ENCODE results near the gene HTR4. TPM values are rescaled to one million over a fixed set of nuclear protein-coding genes. Genes with fewer than 3 reads are reported as not detected.

HTR4 gene
- total RNA-seq, 1 experiment from 2014 or later = not detected

DNA sequence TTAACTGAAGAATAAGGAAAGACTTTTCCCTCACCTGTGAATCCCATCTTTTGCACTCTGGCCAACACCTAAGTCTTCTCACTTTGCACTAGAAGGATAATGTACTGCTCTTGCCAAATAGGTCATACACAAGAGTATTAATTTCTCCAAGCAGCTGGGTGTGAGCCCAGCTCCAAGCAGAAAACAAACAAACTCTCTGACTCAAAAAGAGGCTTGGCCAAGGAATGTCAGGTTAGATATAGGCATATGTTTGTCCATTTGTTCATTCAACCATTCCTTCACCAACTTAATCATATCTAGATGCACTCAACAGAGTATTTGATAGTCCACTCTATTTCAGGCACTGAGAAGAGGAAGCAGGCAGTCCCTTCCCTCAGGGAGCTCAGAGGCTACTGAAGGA, 84.4 kb downstream of the HTR4 start:
- Histone ChIP-seq H3K23me2 (ENCODE audit: insufficient read length, low read depth, low read length, poor library complexity, severe bottlenecking) (no peaks in the 10 kb centered on the region), H3K4me2 (ENCODE audit: insufficient read depth, insufficient read length, low read length) (no peak overlapping the region)

More for the DNA sequence above, 84.4 kb downstream of the HTR4 start:
- Histone ChIP-seq H2AFZ (ENCODE audit: low read length) (no peak overlapping the region), H2AK5ac (ENCODE audit: insufficient read length, low read length) (no peak overlapping the region), H3K4me1 (ENCODE audit: insufficient read depth, low read length) (no peaks in the 10 kb centered on the region), H3T11ph (ENCODE audit: low read length) (no peak overlapping the region), H4K91ac (ENCODE audit: insufficient read length, low read depth, low read length) (no peak overlapping the region), H3K4ac (ENCODE audit: low read depth, low read length) (no peak overlapping the region), H3K79me1 (ENCODE audit: insufficient read depth, low read depth, low read length, poor library complexity, severe bottlenecking) (no peaks in the 10 kb centered on the region), H4K8ac (replicated peaks; ENCODE audit: insufficient read length, low read depth, low read length) (no peak overlapping the region), H2BK20ac (ENCODE audit: low read depth, low read length, poor library complexity, severe bottlenecking) (no peak overlapping the region), H3K79me2 (ENCODE audit: insufficient read depth, low read length) (no peaks in the 10 kb centered on the region), H2BK5ac (ENCODE audit: insufficient read length, low read length) (no peak overlapping the region), H2BK120ac (ENCODE audit: low read depth, low read length, poor library complexity, severe bottlenecking) (no peak overlapping the region), H3K56ac (ENCODE audit: insufficient read length, low read depth, low read length) (no peak overlapping the region), H4K5ac (ENCODE audit: insufficient read length, low read depth, low read length) (no peak overlapping the region), H3K18ac (ENCODE audit: insufficient read length, low read depth, low read length) (no peak overlapping the region), H2BK15ac (ENCODE audit: low read depth, low read length) (no peak overlapping the region), H3K9ac (ENCODE audit: extremely low read depth, insufficient read length, low read length) (no peak overlapping the region), H2BK12ac (ENCODE audit: insufficient read length, low read depth, low read length) (no peak overlapping the region), H4K20me1 (ENCODE audit: control insufficient read depth, insufficient read depth, insufficient read length) (no peaks in the 10 kb centered on the region), H3K27me3 (ENCODE audit: insufficient read depth, low read length) (no peaks in the 10 kb centered on the region), H3K9me3 (ENCODE audit: control insufficient read depth, low read depth, low read length) (no peaks in the 10 kb centered on the region), H3K27ac (ENCODE audit: insufficient read length, low read depth, low read length) (no peak overlapping the region), H3K23ac (ENCODE audit: insufficient read length, low read depth, low read length) (no peak overlapping the region), H3K14ac (ENCODE audit: insufficient read depth, low read length) (no peak overlapping the region)
- Mint-ChIP-seq H3K36me3 (ENCODE audit: insufficient read depth in 1 of 3, low read depth in 3 of 3) (no peaks in the 10 kb centered on the region), H3K27ac (no peak overlapping the region), H3K9me3 (no peaks in the 10 kb centered on the region), H3K27me3 (ENCODE audit: low read depth) (peaks cover 8% of the 10 kb centered on the region), H3K4me1 (peaks cover 3 to 6% of the 10 kb centered on the region in 2 experiments; a peak in 2 of 4 replicates), H3K4me3 (no peak overlapping the region)
- DNase-seq = no peak
- TF ChIP-seq, protein P1, sequence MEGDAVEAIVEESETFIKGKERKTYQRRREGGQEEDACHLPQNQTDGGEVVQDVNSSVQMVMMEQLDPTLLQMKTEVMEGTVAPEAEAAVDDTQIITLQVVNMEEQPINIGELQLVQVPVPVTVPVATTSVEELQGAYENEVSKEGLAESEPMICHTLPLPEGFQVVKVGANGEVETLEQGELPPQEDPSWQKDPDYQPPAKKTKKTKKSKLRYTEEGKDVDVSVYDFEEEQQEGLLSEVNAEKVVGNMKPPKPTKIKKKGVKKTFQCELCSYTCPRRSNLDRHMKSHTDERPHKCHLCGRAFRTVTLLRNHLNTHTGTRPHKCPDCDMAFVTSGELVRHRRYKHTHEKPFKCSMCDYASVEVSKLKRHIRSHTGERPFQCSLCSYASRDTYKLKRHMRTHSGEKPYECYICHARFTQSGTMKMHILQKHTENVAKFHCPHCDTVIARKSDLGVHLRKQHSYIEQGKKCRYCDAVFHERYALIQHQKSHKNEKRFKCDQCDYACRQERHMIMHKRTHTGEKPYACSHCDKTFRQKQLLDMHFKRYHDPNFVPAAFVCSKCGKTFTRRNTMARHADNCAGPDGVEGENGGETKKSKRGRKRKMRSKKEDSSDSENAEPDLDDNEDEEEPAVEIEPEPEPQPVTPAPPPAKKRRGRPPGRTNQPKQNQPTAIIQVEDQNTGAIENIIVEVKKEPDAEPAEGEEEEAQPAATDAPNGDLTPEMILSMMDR (conservative IDR thresholded peaks at IDR 0.05) = no peak
